WTC11 (cell line): Measurements from ENCODE around the gene MAZ. TPM values are rescaled to one million over a fixed set of nuclear protein-coding genes. Genes with fewer than 3 reads are reported as not detected.
A peak's percentile ranks its signal among the peaks of the same experiment; 100 is the strongest.

Experiments used
- ATAC-seq: fragments of 200-7000 bp; cut with Tn5 transposase; 2 replicates; pipeline ENCODE4 v1.10.0; 2021; ENCODE audit warnings: mild to moderate bottlenecking, moderate library complexity
- CTCF ChIA-PET: fragments of 300-600 bp; sonication (Branson Sonifier 250); formaldehyde crosslinking; loops from one replicate; lab custom pipeline; 2021; ENCODE audit warnings: antibody characterized with exemption; lab: Charles Lee
- POLR2A ChIA-PET: fragments of 350-600 bp; sonication (Branson Sonifier 250); formaldehyde crosslinking; loops from one replicate; lab custom pipeline; 2021; ENCODE audit warnings: antibody characterized with exemption; lab: Charles Lee
- DNase-seq: peaks from one replicate; pipeline ENCODE4 v3.0.0; 2021; ENCODE audit warnings: low spot score
- H3K27ac Mint-ChIP-seq: 2 replicates; pipeline ENCODE4 v1.8.0; 2021; ENCODE audit warnings: mixed read lengths
- H3K27me3 Mint-ChIP-seq: 2 replicates; pipeline ENCODE4 v1.8.0; 2021; ENCODE audit warnings: low read depth, mild to moderate bottlenecking, moderate library complexity, mixed read lengths
- H3K36me3 Mint-ChIP-seq: 2 replicates; pipeline ENCODE4 v1.8.0; 2021; ENCODE audit warnings: mixed read lengths
- H3K4me1 Mint-ChIP-seq: 2 replicates; pipeline ENCODE4 v1.8.0; 2022; ENCODE audit warnings: mixed read lengths
- H3K4me3 Mint-ChIP-seq: 2 replicates; pipeline ENCODE4 v1.8.0; 2021; ENCODE audit warnings: mild to moderate bottlenecking, moderate library complexity, mixed read lengths
- H3K9me3 Mint-ChIP-seq: 2 replicates; pipeline ENCODE4 v1.8.0; 2021; ENCODE audit warnings: mixed read lengths
- CREB1 ChIP-seq: sonication (generic); formaldehyde crosslinking; IDR thresholded peaks from 2 replicates; pipeline ENCODE4 v1.8.0; 2023; ENCODE audit warnings: mild to moderate bottlenecking, missing genetic modification reagents
- FOXK1 ChIP-seq: sonication (generic); formaldehyde crosslinking; IDR thresholded peaks from 2 replicates; pipeline ENCODE4 v1.8.0; 2022; ENCODE audit warnings: mild to moderate bottlenecking, moderate library complexity, missing genetic modification reagents
- GRHL2 ChIP-seq: fragments of 250-450 bp; sonication (Bioruptor Pico); IDR thresholded peaks from 2 replicates; pipeline ENCODE4 v1.8.0; 2022; ENCODE audit warnings: mild to moderate bottlenecking, moderate library complexity; ENCODE audit not compliant: insufficient replicate concordance, severe bottlenecking
- HMGXB4 ChIP-seq: sonication (generic); formaldehyde crosslinking; IDR thresholded peaks from 2 replicates; pipeline ENCODE4 v1.8.1; 2023; ENCODE audit warnings: mild to moderate bottlenecking, moderate library complexity, missing genetic modification reagents
- JUN ChIP-seq: sonication (generic); formaldehyde crosslinking; IDR thresholded peaks from 2 replicates; pipeline ENCODE4 v1.8.0; 2023; ENCODE audit warnings: mild to moderate bottlenecking, missing genetic modification reagents
- KAT7 ChIP-seq: sonication (generic); formaldehyde crosslinking; IDR thresholded peaks from 2 replicates; pipeline ENCODE4 v1.8.1; 2023; ENCODE audit warnings: missing genetic modification reagents, mild to moderate bottlenecking, borderline replicate concordance
- PRDM15 ChIP-seq: sonication (generic); formaldehyde crosslinking; IDR thresholded peaks from 2 replicates; pipeline ENCODE4 v1.8.0; 2022; ENCODE audit warnings: missing genetic modification reagents
- USF1 ChIP-seq: sonication (generic); formaldehyde crosslinking; IDR thresholded peaks from 2 replicates; pipeline ENCODE4 v1.8.0; 2022; ENCODE audit warnings: mild to moderate bottlenecking, missing genetic modification reagents
- ZNF121 ChIP-seq: sonication (generic); formaldehyde crosslinking; IDR thresholded peaks from 2 replicates; pipeline ENCODE4 v1.8.0; 2023; ENCODE audit warnings: missing genetic modification reagents
- ZNF317 ChIP-seq: sonication (generic); formaldehyde crosslinking; IDR thresholded peaks from 2 replicates; pipeline ENCODE4 v1.8.1; 2023; ENCODE audit warnings: low read depth, mild to moderate bottlenecking, moderate library complexity, missing genetic modification reagents, borderline replicate concordance
- total RNA-seq: library from RNA; stranded (reverse); gene quantifications from 3 replicates; pipeline ENCODE4 v1.2.3, GENCODE V29; 2021
- TF ChIP-seq, protein P1 (sequence below): fragments of 250-450 bp; sonication (Bioruptor Pico); IDR thresholded peaks from 2 replicates; pipeline ENCODE4 v1.9.0; 2021; ENCODE audit warnings: mild to moderate bottlenecking
- TF ChIP-seq, protein P2 (sequence below): fragments of 250-450 bp; sonication (Bioruptor Pico); conservative IDR thresholded peaks from 2 replicates; pipeline ENCODE4 v1.9.0; 2021; ENCODE audit warnings: mild to moderate bottlenecking
- TF ChIP-seq, protein P3 (sequence below): sonication (generic); formaldehyde crosslinking; IDR thresholded peaks from 2 replicates; pipeline ENCODE4 v1.8.1; 2022; ENCODE audit warnings: mild to moderate bottlenecking, moderate library complexity, missing genetic modification reagents

Gene MAZ
- total RNA-seq, 1 experiment from 2014 or later = 405 TPM

GRCh38 chr16:29848420-29849297 lies 42.3 kb downstream of the MAZ start (continued):
- TF ChIP-seq, protein P1, sequence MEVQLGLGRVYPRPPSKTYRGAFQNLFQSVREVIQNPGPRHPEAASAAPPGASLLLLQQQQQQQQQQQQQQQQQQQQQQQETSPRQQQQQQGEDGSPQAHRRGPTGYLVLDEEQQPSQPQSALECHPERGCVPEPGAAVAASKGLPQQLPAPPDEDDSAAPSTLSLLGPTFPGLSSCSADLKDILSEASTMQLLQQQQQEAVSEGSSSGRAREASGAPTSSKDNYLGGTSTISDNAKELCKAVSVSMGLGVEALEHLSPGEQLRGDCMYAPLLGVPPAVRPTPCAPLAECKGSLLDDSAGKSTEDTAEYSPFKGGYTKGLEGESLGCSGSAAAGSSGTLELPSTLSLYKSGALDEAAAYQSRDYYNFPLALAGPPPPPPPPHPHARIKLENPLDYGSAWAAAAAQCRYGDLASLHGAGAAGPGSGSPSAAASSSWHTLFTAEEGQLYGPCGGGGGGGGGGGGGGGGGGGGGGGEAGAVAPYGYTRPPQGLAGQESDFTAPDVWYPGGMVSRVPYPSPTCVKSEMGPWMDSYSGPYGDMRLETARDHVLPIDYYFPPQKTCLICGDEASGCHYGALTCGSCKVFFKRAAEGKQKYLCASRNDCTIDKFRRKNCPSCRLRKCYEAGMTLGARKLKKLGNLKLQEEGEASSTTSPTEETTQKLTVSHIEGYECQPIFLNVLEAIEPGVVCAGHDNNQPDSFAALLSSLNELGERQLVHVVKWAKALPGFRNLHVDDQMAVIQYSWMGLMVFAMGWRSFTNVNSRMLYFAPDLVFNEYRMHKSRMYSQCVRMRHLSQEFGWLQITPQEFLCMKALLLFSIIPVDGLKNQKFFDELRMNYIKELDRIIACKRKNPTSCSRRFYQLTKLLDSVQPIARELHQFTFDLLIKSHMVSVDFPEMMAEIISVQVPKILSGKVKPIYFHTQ (CRISPR knock-in tag) = no peak

GRCh38 chr16:29849505-29849904 lies 43.2 kb downstream of the MAZ start:
- no peaks in the 10 kb centered on the region for H3K9me3 Mint-ChIP-seq
- ATAC-seq = peak; percentile 70
- no peak for DNase-seq
- H3K4me1 Mint-ChIP-seq = peaks cover 10% of the 10 kb centered on the region
- POLR2A ChIA-PET = interaction anchor here (1.6 kb wide), 1 partner anchor 38 kb away, joined by 5 read pairs; the partner anchor contains the start of gene PRRT2
- H3K27me3 Mint-ChIP-seq = no peaks in the 10 kb centered on the region; the same call in 1 of the 2 replicates
- no peak overlapping the region for H3K27ac Mint-ChIP-seq
- TF ChIP-seq JUN (CRISPR knock-in tag) (no peak), HMGXB4 (CRISPR knock-in tag) (no peak), FOXK1 (CRISPR knock-in tag) (no peak), ZNF317 (CRISPR knock-in tag) (no peak), ZNF121 (CRISPR knock-in tag) (no peak), GRHL2 (CRISPR knock-in tag) (no peak), USF1 (no peak), CREB1 (no peak), KAT7 (CRISPR knock-in tag) (no peak), PRDM15 (CRISPR knock-in tag) (no peak)
- TF ChIP-seq, protein P2, sequence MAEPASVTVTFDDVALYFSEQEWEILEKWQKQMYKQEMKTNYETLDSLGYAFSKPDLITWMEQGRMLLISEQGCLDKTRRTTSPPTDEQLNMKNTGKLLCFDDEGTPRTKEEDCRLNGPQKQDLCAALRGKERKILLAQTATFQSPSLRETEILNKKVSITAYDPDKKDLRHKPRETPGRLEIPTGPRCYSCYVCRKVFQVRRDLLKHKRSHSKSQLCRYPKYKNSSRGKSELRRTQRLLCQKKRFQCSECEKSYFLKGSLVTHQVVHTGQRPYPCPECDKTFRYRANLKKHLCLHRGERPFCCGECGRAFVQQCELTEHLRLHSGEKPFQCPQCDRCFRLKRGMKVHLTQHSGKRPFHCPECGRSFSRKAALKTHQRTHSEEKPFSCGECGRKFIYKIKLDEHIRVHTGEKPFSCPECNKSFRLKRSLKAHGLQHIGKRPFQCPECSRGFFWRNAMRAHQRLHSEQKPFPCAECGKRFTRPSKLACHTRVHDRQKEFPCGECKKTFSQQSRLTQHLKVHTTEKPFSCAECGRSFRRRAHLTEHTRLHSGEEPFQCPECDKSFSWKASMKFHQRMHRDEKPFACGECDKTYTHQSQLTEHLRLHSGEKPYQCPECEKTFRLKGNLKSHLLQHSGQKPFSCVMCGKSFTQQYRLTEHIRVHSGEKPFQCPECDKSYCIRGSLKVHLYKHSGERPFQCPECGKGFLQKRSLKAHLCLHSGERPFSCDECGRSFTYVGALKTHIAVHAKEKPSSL (CRISPR knock-in tag) = no peak
- TF ChIP-seq, protein P3, sequence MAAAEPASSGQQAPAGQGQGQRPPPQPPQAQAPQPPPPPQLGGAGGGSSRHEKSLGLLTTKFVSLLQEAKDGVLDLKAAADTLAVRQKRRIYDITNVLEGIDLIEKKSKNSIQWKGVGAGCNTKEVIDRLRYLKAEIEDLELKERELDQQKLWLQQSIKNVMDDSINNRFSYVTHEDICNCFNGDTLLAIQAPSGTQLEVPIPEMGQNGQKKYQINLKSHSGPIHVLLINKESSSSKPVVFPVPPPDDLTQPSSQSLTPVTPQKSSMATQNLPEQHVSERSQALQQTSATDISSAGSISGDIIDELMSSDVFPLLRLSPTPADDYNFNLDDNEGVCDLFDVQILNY (CRISPR knock-in tag) = no peak
- TF ChIP-seq, all 79 proteins: peak for 0
- CTCF ChIA-PET = interaction anchor here (0.6 to 4.8 kb wide), 24 partner anchors 14 to 232 kb away, joined by 3 to 81 read pairs (median 12); partner anchors contain the start of genes ASPHD1, CDIPT, MAZ and MVP
- Mint-ChIP-seq H3K4me3 (no peak overlapping the region), H3K36me3 (no peaks in the 10 kb centered on the region; the same call in 1 of the 2 replicates)
